ENCODE data around the gene RPRML.

The RPRML gene

DNA sequence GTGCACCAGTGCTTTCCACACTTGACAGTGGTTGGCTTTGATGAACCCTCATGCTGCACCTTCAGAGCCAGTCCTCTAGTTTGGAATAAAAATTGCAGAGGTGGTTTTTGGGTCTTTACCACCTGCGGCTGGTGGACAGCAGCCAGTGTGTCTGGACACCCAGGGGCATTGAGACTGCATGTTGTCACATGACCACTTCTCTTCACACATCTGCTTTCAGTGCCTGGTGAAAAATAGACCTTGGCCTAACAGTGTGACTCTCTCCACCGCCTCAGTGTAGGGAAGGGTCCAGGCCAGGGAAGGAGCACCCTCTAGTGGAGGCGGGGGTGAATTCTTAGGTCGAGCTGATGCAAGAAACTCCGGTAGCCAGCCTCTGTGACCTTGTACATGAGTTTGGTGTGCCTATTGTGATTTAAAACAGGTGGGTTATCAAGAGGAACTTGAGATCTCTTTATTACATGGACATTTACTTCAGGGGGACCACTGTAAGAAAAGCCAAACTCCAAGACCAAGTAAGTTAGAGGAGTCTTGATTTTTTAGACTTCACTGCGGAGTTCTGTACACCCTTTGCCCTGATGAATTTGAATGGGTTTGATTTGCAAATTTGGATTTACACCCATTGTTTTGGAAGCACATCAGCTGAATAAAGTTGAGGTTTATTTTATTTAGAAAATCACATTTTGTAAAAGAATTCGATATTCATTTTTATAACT, 38.2 kb downstream of the RPRML start:
- ChIA-PET CTCF (interaction anchor here (0.6 to 1.9 kb wide), 6 partner anchors 21 to 98 kb away, joined by 3 to 5 read pairs (median 3); no protein-coding TSS in a partner anchor), POLR2A (no interaction called here)
- TF ChIP-seq FOXM1 (IDR thresholded peaks at IDR 0.05; ENCODE audit: borderline replicate concordance) (no peak), NFRKB (IDR thresholded peaks at IDR 0.05) (no peak), FOXK2 (IDR thresholded peaks at IDR 0.05) (no peak), ARNT (IDR thresholded peaks at IDR 0.05) (no peak), ZNF384 (IDR thresholded peaks at IDR 0.05) (no peak), HDGF (IDR thresholded peaks at IDR 0.05; ENCODE audit: borderline replicate concordance) (no peak), LEF1 (IDR thresholded peaks at IDR 0.05; ENCODE audit: borderline replicate concordance) (no peak), FOXA1 (IDR thresholded peaks at IDR 0.05) (no peak), BHLHE40 (IDR thresholded peaks at IDR 0.05; ENCODE audit: borderline replicate concordance) (no peak), SP1 (IDR thresholded peaks at IDR 0.05) (no peak), ELF4 (IDR thresholded peaks at IDR 0.05) (no peak), L3MBTL2 (conservative IDR thresholded peaks at IDR 0.05) (no peak), CTBP1 (IDR thresholded peaks at IDR 0.05; ENCODE audit: borderline replicate concordance) (no peak), TARDBP (IDR thresholded peaks at IDR 0.05) (no peak), SUZ12 (IDR thresholded peaks at IDR 0.05) (no peak)
- TF ChIP-seq, protein P1, sequence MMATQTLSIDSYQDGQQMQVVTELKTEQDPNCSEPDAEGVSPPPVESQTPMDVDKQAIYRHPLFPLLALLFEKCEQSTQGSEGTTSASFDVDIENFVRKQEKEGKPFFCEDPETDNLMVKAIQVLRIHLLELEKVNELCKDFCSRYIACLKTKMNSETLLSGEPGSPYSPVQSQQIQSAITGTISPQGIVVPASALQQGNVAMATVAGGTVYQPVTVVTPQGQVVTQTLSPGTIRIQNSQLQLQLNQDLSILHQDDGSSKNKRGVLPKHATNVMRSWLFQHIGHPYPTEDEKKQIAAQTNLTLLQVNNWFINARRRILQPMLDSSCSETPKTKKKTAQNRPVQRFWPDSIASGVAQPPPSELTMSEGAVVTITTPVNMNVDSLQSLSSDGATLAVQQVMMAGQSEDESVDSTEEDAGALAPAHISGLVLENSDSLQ (IDR thresholded peaks at IDR 0.05) = no peak
- peak; percentile 87 for DNase-seq (ENCODE audit: extremely low spot score)

DNA sequence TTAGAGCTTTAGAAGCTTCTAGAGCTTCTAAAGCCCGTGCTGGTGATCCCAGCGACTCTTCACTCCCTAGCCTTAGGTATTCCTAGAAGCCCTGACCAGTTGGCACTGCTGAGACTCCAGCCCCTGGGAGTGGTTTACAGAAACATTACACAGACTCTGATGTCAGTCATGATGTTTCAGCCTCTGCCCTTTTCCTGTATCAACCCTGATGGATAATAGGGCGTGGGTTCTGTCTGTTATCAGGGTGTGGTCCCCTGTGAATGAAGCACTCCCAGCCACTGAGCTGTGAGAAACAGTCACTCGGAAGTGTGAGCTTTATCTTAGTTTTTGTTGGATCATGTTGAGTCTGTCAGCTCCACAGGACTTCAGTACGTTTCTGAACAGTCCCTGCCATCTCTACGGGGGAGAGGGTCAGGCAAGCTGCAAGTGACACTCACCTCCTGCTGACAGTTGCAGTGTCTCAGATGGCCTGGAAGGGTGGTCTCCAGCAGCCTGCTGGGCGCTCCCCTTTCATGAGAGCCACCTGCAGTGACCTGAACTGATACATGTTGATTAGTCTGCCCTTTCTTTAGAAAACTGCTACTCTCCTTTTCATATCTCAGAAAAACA, 43.3 kb downstream of the RPRML start:
- DNase-seq (ENCODE audit: extremely low spot score) = no peak
- no peak for TF ChIP-seq FOXK2 (IDR thresholded peaks at IDR 0.05)
- TF ChIP-seq NFRKB (IDR thresholded peaks at IDR 0.05) = no peak
- TF ChIP-seq FOXA1 (IDR thresholded peaks at IDR 0.05) = no peak
- TF ChIP-seq ARNT (IDR thresholded peaks at IDR 0.05) = no peak
- TF ChIP-seq LEF1 (IDR thresholded peaks at IDR 0.05; ENCODE audit: borderline replicate concordance) = no peak
- TF ChIP-seq HDGF (IDR thresholded peaks at IDR 0.05; ENCODE audit: borderline replicate concordance) = no peak
- TF ChIP-seq FOXM1 (IDR thresholded peaks at IDR 0.05; ENCODE audit: borderline replicate concordance) = no peak
- no peak for TF ChIP-seq CTBP1 (IDR thresholded peaks at IDR 0.05; ENCODE audit: borderline replicate concordance)
- TF ChIP-seq BHLHE40 (IDR thresholded peaks at IDR 0.05; ENCODE audit: borderline replicate concordance) = no peak
- TF ChIP-seq ELF4 (IDR thresholded peaks at IDR 0.05) = no peak
- TF ChIP-seq, protein P1 (IDR thresholded peaks at IDR 0.05) = no peak
- no peak for TF ChIP-seq L3MBTL2 (conservative IDR thresholded peaks at IDR 0.05)
- no peak for TF ChIP-seq ZNF384 (IDR thresholded peaks at IDR 0.05)
- no peak for TF ChIP-seq SUZ12 (IDR thresholded peaks at IDR 0.05)
- TF ChIP-seq TARDBP (IDR thresholded peaks at IDR 0.05) = no peak
- TF ChIP-seq SP1 (IDR thresholded peaks at IDR 0.05) = no peak
- CTCF ChIA-PET = no interaction called here
- POLR2A ChIA-PET = no interaction called here

DNA sequence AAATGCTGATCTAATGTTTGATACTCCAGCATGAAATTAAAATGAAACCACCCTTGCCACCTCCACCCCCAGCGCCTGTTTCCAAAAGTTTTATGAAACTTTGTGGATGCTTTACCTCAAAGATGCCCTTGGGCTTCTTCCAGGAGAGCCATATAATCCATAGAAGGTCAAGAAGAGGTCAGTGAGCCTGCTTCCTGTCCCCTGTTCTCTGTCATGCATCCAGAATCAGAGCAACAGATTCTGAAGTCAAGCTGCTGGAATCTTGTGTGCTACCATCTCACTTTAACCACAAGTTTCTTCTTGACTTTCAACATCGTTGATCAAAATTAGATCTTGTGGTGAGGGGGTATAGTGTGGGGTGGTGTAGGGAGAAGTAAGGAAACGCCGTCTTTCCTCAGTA, 47.5 kb downstream of the RPRML start:
- CTCF ChIA-PET = no interaction called here
- POLR2A ChIA-PET = no interaction called here
- no peak for DNase-seq (ENCODE audit: extremely low spot score)
- TF ChIP-seq FOXM1 (IDR thresholded peaks at IDR 0.05; ENCODE audit: borderline replicate concordance) (no peak), L3MBTL2 (conservative IDR thresholded peaks at IDR 0.05) (no peak), FOXA1 (IDR thresholded peaks at IDR 0.05) (no peak), NFRKB (IDR thresholded peaks at IDR 0.05) (no peak), BHLHE40 (IDR thresholded peaks at IDR 0.05; ENCODE audit: borderline replicate concordance) (no peak), CTBP1 (IDR thresholded peaks at IDR 0.05; ENCODE audit: borderline replicate concordance) (no peak)

DNA sequence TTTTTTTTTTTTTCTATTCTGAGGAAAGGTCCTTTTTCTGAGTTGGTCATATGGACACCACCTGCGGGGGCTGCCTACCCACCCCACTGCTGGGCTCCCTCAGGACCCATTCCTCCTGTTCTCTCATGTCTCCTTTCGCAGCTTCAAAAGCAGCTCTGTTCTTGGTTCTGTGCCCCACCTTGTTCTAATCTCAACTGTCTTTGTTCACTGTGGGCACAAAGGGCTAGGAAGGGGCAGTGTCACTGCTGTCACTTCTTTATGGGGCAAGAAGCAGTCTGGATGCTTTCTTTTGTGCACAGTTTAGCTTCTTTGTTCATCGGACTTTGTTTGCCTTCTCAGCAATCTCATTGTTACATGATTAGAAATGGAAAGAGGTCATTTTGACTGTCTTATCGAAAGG, 49.0 kb downstream of the RPRML start:
- no peak for DNase-seq (ENCODE audit: extremely low spot score)
- POLR2A ChIA-PET = no interaction called here
- CTCF ChIA-PET = no interaction called here
- TF ChIP-seq TARDBP (IDR thresholded peaks at IDR 0.05) = no peak
- no peak for TF ChIP-seq NFRKB (IDR thresholded peaks at IDR 0.05)
- TF ChIP-seq, protein P1 (IDR thresholded peaks at IDR 0.05) = no peak
- no peak for TF ChIP-seq SUZ12 (IDR thresholded peaks at IDR 0.05)
- no peak for TF ChIP-seq L3MBTL2 (conservative IDR thresholded peaks at IDR 0.05)
- no peak for TF ChIP-seq FOXA1 (IDR thresholded peaks at IDR 0.05)
- no peak for TF ChIP-seq HDGF (IDR thresholded peaks at IDR 0.05; ENCODE audit: borderline replicate concordance)
- no peak for TF ChIP-seq CTBP1 (IDR thresholded peaks at IDR 0.05; ENCODE audit: borderline replicate concordance)
- no peak for TF ChIP-seq ARNT (IDR thresholded peaks at IDR 0.05)
- TF ChIP-seq LEF1 (IDR thresholded peaks at IDR 0.05; ENCODE audit: borderline replicate concordance) = no peak
- no peak for TF ChIP-seq SP1 (IDR thresholded peaks at IDR 0.05)

DNA sequence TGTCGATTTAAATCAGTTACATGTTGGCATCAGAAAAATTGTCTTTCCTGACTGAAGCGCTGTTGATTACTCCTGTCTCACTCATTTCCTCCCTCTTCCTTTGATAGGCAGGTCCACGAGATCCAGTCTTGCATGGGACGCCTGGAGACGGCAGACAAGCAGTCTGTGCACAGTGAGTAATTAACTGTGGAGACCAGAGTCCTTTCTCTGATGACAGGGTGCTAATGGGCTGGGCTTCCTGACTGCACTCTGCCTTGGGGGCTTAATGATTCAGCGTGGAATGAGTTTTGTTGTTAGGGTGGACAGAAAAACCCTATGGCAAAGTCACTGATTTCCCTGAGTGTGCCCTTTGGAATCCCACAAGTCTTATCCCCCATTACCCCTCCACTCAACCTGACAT, 49.6 kb downstream of the RPRML start:
- TF ChIP-seq FOXA1 (IDR thresholded peaks at IDR 0.05) = no peak
- TF ChIP-seq SUZ12 (IDR thresholded peaks at IDR 0.05) = no peak
- no peak for TF ChIP-seq FOXM1 (IDR thresholded peaks at IDR 0.05; ENCODE audit: borderline replicate concordance)
- no peak for TF ChIP-seq LEF1 (IDR thresholded peaks at IDR 0.05; ENCODE audit: borderline replicate concordance)
- no peak for TF ChIP-seq ELF4 (IDR thresholded peaks at IDR 0.05)
- TF ChIP-seq FOXK2 (IDR thresholded peaks at IDR 0.05) = no peak
- TF ChIP-seq BHLHE40 (IDR thresholded peaks at IDR 0.05; ENCODE audit: borderline replicate concordance) = no peak
- ChIA-PET POLR2A (no interaction called here), CTCF (no interaction called here)
- no peak for DNase-seq (ENCODE audit: extremely low spot score)
